DND-41 (cell line): ENCODE measurements around the gene CCDC27.

Experiments
- ATAC-seq: fragments of 200-7000 bp; cut with Tn5 transposase; 3 replicates; pipeline ENCODE4 v1.9.1; 2021; ENCODE audit warnings: low read depth; ENCODE audit not compliant: insufficient read depth
- DNase-seq: peaks from one replicate; pipeline ENCODE4 v3.0.0-alpha.2; 2020
- H2AFZ ChIP-seq: 2 replicates; pipeline ENCODE4 v1.6.0; 2012; ENCODE audit warnings: low read depth, low read length
- H3K27ac ChIP-seq: 2 replicates; pipeline ENCODE4 v1.5.1; 2012; ENCODE audit warnings: low read length, inconsistent platforms
- H3K27me3 ChIP-seq: fragments of 200-600 bp; sonication (generic); 2 replicates; pipeline ENCODE4 v1.6.0; 2012; ENCODE audit warnings: low read length, mild to moderate bottlenecking, inconsistent platforms; ENCODE audit not compliant: insufficient read depth, poor library complexity
- H3K36me3 ChIP-seq: 2 replicates; pipeline ENCODE4 v1.5.1; 2012; ENCODE audit warnings: low read length, inconsistent platforms; ENCODE audit not compliant: insufficient read depth
- H3K4me1 ChIP-seq: 2 replicates; pipeline ENCODE4 v1.5.1; 2012; ENCODE audit warnings: mild to moderate bottlenecking, low read length; ENCODE audit not compliant: insufficient read depth
- H3K4me2 ChIP-seq: 2 replicates; pipeline ENCODE4 v1.6.0; 2012; ENCODE audit warnings: mild to moderate bottlenecking, moderate library complexity, low read length, inconsistent platforms; ENCODE audit not compliant: insufficient read depth
- H3K4me3 ChIP-seq, 2 experiments: fragments of 200-600 bp in 1 of 2; shearing (Covaris generic) in 1 of 2; 2 replicates each; pipeline ENCODE4 v1.5.1; 2012 to 2016; ENCODE audit warnings: inconsistent platforms in 2 of 2, low read length in 2 of 2, mild to moderate bottlenecking in 2 of 2, low read depth in 1 of 2, moderate library complexity in 1 of 2
- H3K79me2 ChIP-seq: 2 replicates; pipeline ENCODE4 v1.6.0; 2012; ENCODE audit warnings: low read length, inconsistent platforms; ENCODE audit not compliant: insufficient read depth
- H3K9ac ChIP-seq: 2 replicates; pipeline ENCODE4 v1.6.0; 2012; ENCODE audit warnings: low read depth, mild to moderate bottlenecking, inconsistent platforms, low read length, moderate library complexity
- H3K9me3 ChIP-seq: 2 replicates; pipeline ENCODE4 v1.5.1; 2012; ENCODE audit warnings: low read length, moderate library complexity, mild to moderate bottlenecking, inconsistent platforms; ENCODE audit not compliant: insufficient read depth, severe bottlenecking
- H4K20me1 ChIP-seq: 2 replicates; pipeline ENCODE4 v1.6.0; 2012; ENCODE audit warnings: low read length; ENCODE audit not compliant: insufficient read depth
- EZH2 ChIP-seq: IDR thresholded peaks from 3 replicates; pipeline ENCODE4 v1.6.1; 2012; ENCODE audit warnings: borderline replicate concordance, low read depth, mild to moderate bottlenecking, moderate library complexity, low read length, inconsistent platforms; ENCODE audit not compliant: severe bottlenecking
- TF ChIP-seq, protein P1 (sequence below): IDR thresholded peaks from 2 replicates; pipeline ENCODE4 v1.5.1; 2012; ENCODE audit warnings: borderline replicate concordance, low read length, moderate library complexity, mild to moderate bottlenecking; ENCODE audit not compliant: poor library complexity, severe bottlenecking; ENCODE audit errors: extremely low read depth

The CCDC27 gene

DNA sequence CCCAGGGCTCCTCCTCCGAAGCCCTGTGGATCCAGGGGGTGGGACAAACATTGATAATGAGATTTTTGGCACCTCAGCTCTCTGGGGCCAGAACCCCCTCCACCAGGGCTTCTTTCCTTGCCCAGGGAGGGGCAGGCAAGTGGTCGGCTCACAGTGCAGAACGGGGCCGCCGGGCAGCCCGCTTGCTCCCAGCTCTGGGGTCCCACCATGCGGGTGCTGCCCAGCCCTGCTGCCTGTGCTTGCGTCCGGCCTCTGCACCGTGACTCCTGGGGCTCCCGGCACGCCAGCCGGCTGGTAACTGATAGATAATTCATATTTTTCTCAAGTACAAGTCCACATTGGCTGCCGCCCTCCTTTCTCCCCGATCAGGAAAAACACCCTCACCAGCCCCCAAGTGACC, 42.0 kb upstream of the CCDC27 start:
- Histone ChIP-seq H3K4me1 (no peaks in the 10 kb centered on the region), H3K79me2 (no peaks in the 10 kb centered on the region), H3K27me3 (no peaks in the 10 kb centered on the region), H4K20me1 (peaks cover 32% of the 10 kb centered on the region), H3K4me3 (no peak overlapping the region), H3K9me3 (no peaks in the 10 kb centered on the region), H2AFZ (no peak overlapping the region), H3K4me2 (no peak overlapping the region), H3K36me3 (peaks cover 43% of the 10 kb centered on the region), H3K27ac (no peak overlapping the region), H3K9ac (no peak overlapping the region)
- DNase-seq, result no peak
- TF ChIP-seq, protein P1, sequence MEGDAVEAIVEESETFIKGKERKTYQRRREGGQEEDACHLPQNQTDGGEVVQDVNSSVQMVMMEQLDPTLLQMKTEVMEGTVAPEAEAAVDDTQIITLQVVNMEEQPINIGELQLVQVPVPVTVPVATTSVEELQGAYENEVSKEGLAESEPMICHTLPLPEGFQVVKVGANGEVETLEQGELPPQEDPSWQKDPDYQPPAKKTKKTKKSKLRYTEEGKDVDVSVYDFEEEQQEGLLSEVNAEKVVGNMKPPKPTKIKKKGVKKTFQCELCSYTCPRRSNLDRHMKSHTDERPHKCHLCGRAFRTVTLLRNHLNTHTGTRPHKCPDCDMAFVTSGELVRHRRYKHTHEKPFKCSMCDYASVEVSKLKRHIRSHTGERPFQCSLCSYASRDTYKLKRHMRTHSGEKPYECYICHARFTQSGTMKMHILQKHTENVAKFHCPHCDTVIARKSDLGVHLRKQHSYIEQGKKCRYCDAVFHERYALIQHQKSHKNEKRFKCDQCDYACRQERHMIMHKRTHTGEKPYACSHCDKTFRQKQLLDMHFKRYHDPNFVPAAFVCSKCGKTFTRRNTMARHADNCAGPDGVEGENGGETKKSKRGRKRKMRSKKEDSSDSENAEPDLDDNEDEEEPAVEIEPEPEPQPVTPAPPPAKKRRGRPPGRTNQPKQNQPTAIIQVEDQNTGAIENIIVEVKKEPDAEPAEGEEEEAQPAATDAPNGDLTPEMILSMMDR, result no peak
- no peak for TF ChIP-seq EZH2
- ATAC-seq, result no peak

DNA sequence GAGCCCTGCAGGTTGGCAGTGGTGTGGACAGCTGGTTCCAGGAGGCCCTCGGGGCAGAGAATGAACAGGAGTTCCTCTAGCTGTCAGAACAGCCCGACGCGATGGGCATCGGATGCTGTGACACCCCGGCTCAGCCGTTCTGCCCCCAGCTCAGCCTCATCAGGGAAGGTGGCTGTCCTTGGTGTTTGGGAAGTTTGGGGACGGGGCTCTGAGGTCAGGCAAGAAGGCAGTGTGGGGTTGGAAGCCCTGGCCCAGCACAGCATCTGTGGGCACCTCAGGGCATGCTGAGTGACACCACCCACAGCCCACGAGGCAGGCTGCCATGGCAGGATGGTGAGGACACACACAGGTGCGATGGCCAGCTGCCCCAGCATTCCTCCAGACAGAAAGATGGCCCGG, 40.9 kb upstream of the CCDC27 start:
- Histone ChIP-seq H3K36me3 (peaks cover 43% of the 10 kb centered on the region), H3K9ac (no peak overlapping the region), H3K4me3 (no peak overlapping the region), H2AFZ (no peak overlapping the region), H3K4me2 (no peak overlapping the region), H3K27me3 (no peaks in the 10 kb centered on the region), H3K9me3 (no peaks in the 10 kb centered on the region), H4K20me1 (peaks cover 29% of the 10 kb centered on the region), H3K27ac (no peak overlapping the region), H3K4me1 (no peaks in the 10 kb centered on the region), H3K79me2 (no peaks in the 10 kb centered on the region)
- TF ChIP-seq EZH2, result no peak
- TF ChIP-seq, protein P1, result no peak
- DNase-seq, result no peak
- ATAC-seq, result no peak

DNA sequence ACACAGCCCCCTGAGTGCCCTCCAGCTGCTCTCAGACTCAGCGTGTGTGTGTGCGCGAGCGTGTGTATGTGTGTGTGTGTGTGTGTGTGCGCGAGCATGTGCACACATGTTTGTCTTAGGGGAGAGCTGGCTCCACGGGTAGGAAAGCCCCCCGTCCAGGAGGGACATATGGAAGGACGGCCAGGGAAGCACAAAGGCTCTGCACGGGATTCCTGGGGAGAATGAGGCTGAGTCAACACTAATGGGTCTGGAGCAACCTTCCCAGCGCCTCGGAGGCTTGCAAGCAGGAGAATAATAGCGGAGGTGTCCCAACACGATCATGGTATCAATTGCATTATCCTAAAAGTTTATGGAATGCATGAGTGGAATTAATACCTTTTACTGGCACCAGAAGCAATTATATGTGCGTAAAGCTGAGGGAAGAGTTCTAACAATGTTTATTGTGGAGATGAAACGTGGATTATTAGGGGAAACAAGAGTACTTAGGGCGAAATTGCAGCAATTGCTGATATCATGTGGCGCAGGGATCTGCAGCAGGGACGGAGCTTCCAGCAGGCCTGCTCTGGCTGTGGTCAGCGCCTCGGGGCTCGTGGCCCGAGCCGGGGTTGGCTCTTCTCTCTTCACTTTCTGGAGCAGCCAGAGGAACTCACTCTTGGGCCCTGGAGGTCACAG, 40.3 kb upstream of the CCDC27 start:
- Histone ChIP-seq H4K20me1 (peaks cover 27% of the 10 kb centered on the region), H3K79me2 (no peaks in the 10 kb centered on the region), H3K4me1 (no peaks in the 10 kb centered on the region), H3K36me3 (peaks cover 43% of the 10 kb centered on the region), H3K4me2 (no peak overlapping the region), H3K27me3 (no peaks in the 10 kb centered on the region), H3K4me3 (no peak overlapping the region), H3K27ac (no peak overlapping the region), H3K9ac (no peak overlapping the region), H2AFZ (no peak overlapping the region), H3K9me3 (no peaks in the 10 kb centered on the region)
- DNase-seq, result no peak
- ATAC-seq, result no peak
- TF ChIP-seq, protein P1, result no peak
- no peak for TF ChIP-seq EZH2
